GM19025 (cell line): Measurements from ENCODE around the gene AMY1C.
A peak's percentile ranks its signal among the peaks of the same experiment; 100 is the strongest.
"Not testable (repeated sequence)": the region's sequence is repeated elsewhere in the genome, so short reads cannot be mapped to it uniquely, and the experiment has no call there.

Experiments
- ATAC-seq: cut with Tn5 transposase; IDR thresholded peaks from one replicate; pipeline ENCODE4 v1.9.1; 2021; ENCODE audit warnings: mild to moderate bottlenecking, low read depth, moderate library complexity; ENCODE audit not compliant: unreplicated experiment

The AMY1C gene

DNA sequence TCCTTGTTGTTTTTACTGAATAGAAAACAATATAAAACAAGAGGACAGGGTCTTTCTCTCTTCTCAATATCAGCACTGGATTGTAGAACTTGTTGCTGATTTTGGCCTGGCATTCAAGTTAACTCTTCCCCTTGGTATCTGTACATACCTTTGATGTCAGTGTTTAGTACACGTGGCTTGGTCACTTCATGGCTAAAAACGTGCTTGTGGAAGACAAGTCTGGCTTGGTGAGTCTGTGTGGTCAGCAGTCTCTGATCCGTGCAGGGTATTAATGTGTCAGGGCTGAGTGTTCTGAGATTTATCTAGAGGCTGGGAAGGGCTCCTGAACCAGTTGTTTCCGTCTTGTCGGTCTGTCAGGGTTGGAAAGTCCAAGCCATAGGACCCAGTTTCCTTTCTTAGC lies at the start of gene AMY1C:
TSS of gene AMY1C (plus strand) at position 301 of the 400 bp plus-strand sequence. CDS start 572 bp downstream, outside the sequence.
- not testable (repeated sequence) for ATAC-seq

DNA sequence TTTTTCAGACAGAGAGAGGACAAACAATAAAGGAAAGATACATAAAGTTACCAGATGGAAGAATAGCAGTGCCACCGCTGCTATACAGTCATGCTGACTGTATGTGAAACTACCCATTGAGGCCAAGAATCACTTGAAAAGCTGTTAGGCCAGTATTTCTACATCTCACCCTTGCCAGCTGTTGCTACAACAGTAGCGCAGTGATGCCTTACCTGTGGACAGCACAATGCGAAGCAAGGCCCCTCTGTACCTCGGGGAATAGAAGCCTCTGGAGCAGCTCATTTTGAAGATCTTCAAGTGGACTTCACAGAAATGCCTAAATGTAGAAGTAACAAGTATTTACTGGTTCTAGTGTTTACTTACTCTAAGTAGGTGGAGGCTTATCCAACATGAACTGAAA lies 49.0 kb upstream of the AMY1C start:
- not testable (repeated sequence) for ATAC-seq

- ATAC-seq = not testable (repeated sequence)
These were observed 48.4 kb upstream of the AMY1C start for GRCh38 chr1:103701256-103701655.

- not testable (repeated sequence) for ATAC-seq
These were observed 42.0 kb upstream of the AMY1C start for GRCh38 chr1:103707670-103708069.

GRCh38 chr1:103710381-103710780 lies 39.3 kb upstream of the AMY1C start:
- not testable (repeated sequence) for ATAC-seq

DNA sequence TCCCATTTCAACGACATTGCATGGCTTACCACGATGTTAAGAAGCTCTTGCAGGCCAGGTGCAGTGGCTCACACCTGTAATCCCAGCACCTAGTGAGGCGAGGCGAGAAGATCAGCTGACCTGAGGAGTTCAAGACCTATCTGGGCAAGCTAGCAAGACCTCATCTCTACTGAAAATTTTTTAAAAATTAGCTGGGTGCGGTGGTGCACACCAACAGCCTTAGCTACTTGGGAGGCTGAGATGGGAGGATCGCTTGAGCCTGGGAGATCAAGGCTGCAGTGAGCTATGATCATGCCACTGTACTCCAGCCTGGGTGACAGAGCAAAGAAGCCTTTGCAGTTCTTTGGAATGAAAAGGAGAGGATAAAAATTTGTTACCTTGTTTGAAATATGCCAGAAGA lies 32.3 kb upstream of the AMY1C start:
- not testable (repeated sequence) for ATAC-seq

GRCh38 chr1:103721473-103721872 lies 28.2 kb upstream of the AMY1C start:
- not testable (repeated sequence) for ATAC-seq

- ATAC-seq = not testable (repeated sequence)
These were observed 14.4 kb upstream of the AMY1C start for GRCh38 chr1:103735334-103735733.

GRCh38 chr1:103738031-103738430 lies 11.7 kb upstream of the AMY1C start:
- not testable (repeated sequence) for ATAC-seq

DNA sequence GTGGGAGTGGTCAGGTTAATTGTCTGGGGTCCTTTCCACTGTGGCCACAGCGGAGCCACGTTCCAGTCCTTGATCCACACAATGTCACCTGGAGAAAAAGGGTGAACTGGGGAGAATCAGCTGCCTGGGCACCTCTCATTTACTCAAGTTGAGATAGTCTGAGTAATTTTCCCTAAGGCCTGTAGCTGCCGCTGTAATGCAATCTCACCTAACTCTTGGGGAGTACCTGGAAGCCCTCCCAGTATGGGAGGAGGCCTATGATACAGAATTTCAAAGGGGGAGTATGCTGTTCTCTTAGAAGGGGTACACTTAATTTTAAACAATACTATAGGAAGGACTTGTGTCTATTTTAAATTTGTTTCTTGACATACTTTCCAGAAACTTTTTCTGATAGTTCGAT lies 5.2 kb upstream of the AMY1C start:
- ATAC-seq = not testable (repeated sequence)

DNA sequence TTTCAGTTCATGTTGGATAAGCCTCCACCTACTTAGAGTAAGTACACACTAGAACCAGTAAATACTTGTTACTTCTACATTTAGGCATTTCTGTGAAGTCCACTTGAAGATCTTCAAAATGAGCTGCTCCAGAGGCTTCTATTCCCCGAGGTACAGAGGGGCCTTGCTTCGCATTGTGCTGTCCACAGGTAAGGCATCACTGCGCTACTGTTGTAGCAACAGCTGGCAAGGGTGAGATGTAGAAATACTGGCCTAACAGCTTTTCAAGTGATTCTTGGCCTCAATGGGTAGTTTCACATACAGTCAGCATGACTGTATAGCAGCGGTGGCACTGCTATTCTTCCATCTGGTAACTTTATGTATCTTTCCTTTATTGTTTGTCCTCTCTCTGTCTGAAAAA lies 4.7 kb upstream of the AMY1C start:
- not testable (repeated sequence) for ATAC-seq

- ATAC-seq = not testable (repeated sequence)
These were observed 1.4 kb upstream of the AMY1C start for GRCh38 chr1:103748273-103748672.

DNA sequence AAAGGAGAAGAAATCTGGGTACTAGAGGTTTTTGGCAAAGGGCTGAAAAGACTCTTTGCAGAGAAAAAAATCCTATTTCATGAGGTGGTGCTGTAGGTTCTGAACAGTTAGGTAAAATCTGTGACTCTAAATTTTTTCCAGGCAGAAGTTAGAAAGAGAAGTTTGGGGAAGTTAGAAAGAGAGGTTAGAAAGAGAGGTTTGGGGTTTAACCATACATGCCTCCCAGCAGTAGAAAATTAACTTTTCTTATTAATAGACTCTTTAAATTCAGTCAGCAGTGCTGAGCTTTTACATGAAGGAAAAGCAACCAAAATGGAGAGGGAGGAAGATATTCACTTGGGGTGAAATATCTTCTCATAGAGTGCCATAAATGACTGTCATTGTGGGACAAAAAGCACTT lies 12.2 kb downstream of the AMY1C start:
- ATAC-seq = no peak

DNA sequence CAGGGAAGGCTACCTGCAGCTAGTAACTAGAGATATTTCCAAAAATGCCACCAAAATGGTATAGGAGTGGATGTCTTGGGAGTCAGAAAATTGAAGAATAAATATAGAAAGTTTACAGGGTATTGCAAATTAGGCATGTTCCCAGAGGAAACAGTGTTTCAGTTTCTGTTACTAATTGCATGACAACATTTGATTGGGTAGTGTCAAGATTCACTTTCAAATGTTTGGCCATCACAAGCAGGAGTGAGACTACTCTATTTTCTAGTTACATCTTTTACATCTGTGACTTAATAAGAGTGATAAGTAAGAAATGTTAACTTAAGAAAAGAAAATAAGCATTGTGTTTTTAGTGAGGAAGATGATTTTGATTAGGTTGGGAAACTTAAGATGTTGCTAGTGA lies 30.2 kb downstream of the AMY1C start:
- no peak for ATAC-seq

GRCh38 chr1:103783944-103784377 lies 34.3 kb downstream of the AMY1C start:
- ATAC-seq = peak; percentile 64

DNA sequence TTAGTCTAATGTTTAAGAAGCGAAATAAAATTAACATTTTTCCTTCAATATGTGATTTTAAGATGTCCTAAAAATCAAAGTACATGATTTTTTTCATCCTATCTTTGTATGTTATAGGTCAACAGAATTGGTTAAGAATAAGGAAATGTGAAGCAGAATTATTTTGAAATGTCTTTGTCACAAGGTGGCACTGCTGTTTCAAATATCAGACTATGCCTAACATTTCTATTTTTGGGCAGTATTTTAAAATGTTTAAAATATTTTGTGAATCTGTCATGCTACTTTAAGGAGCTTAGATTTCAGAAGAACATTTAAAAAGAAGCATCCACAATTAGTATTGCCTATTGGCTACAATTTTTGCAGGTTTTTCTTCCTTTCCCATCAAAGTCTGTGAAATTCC lies 38.7 kb downstream of the AMY1C start:
- ATAC-seq = no peak

DNA sequence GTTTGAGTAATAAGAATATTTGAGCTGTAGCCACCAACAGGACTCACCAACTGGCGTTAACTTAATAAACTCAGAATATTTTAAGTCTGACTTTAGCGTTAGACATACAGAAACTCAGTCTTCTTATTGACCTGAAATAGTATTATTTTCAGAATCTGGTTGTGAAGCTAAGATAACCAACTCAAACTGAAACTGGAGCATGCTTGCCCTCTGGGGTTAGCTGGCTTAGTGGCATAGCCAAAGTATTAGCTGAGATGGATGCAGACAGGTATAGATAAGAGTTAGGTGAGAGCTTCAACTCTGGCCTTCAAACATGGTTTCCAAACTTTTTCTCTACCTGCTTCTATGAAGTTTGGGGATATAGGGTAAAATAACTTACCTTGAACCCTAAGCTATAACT lies 40.5 kb downstream of the AMY1C start:
- no peak for ATAC-seq
